H9 (cell line): ENCODE results near the gene LRRC15. TPM values are rescaled to one million over a fixed set of nuclear protein-coding genes. Genes with fewer than 3 reads are reported as not detected.

Experiments used
- DNase-seq: peaks from one replicate; pipeline ENCODE4 v3.0.0-alpha.2; 2017
- H2AFZ ChIP-seq: one replicate; pipeline ENCODE4 v1.6.1; 2013; ENCODE audit warnings: mild to moderate bottlenecking, low read length, control low read depth, moderate library complexity
- H2AK5ac ChIP-seq: 2 replicates; pipeline ENCODE4 v1.6.1; 2013; ENCODE audit warnings: low read length, control low read depth, mixed read lengths; ENCODE audit not compliant: insufficient read length
- H2BK120ac ChIP-seq: one replicate; pipeline ENCODE4 v1.6.1; 2013; ENCODE audit warnings: low read depth, mild to moderate bottlenecking, low read length, control low read depth, inconsistent platforms; ENCODE audit not compliant: poor library complexity, severe bottlenecking
- H2BK12ac ChIP-seq: 2 replicates; pipeline ENCODE4 v1.6.1; 2013; ENCODE audit warnings: low read length, control low read depth, mixed read lengths, low read depth; ENCODE audit not compliant: insufficient read length
- H2BK15ac ChIP-seq: 2 replicates; pipeline ENCODE4 v1.6.1; 2013; ENCODE audit warnings: low read depth, low read length, control low read depth
- H2BK20ac ChIP-seq: one replicate; pipeline ENCODE4 v1.6.1; 2013; ENCODE audit warnings: low read depth, mild to moderate bottlenecking, low read length, control low read depth, inconsistent platforms; ENCODE audit not compliant: poor library complexity, severe bottlenecking
- H2BK5ac ChIP-seq: 2 replicates; pipeline ENCODE4 v1.6.1; 2013; ENCODE audit warnings: low read length, control low read depth, mixed read lengths; ENCODE audit not compliant: insufficient read length
- H3K14ac ChIP-seq: 2 replicates; pipeline ENCODE4 v1.6.1; 2013; ENCODE audit warnings: low read length, control low read depth; ENCODE audit not compliant: insufficient read depth
- H3K18ac ChIP-seq: 2 replicates; pipeline ENCODE4 v1.6.1; 2013; ENCODE audit warnings: low read depth, mild to moderate bottlenecking, mixed read lengths, low read length, control low read depth; ENCODE audit not compliant: insufficient read length
- H3K23ac ChIP-seq: 2 replicates; pipeline ENCODE4 v1.6.1; 2013; ENCODE audit warnings: low read length, control low read depth, mixed read lengths, low read depth; ENCODE audit not compliant: insufficient read length
- H3K23me2 ChIP-seq: 2 replicates; pipeline ENCODE4 v1.6.1; 2013; ENCODE audit warnings: low read depth, mild to moderate bottlenecking, mixed read lengths, low read length, control low read depth; ENCODE audit not compliant: insufficient read length, poor library complexity, severe bottlenecking
- H3K27ac ChIP-seq: 2 replicates; pipeline ENCODE4 v1.5.1; 2013; ENCODE audit warnings: low read length, control low read depth, mixed read lengths, low read depth; ENCODE audit not compliant: insufficient read length
- H3K27me3 ChIP-seq: 2 replicates; pipeline ENCODE4 v1.6.1; 2013; ENCODE audit warnings: low read length, control low read depth, inconsistent platforms; ENCODE audit not compliant: insufficient read depth
- H3K4ac ChIP-seq: 2 replicates; pipeline ENCODE4 v1.6.1; 2013; ENCODE audit warnings: low read depth, mild to moderate bottlenecking, control low read depth, inconsistent platforms, low read length, moderate library complexity
- H3K4me1 ChIP-seq: 2 replicates; pipeline ENCODE4 v1.6.1; 2013; ENCODE audit warnings: low read length, control low read depth, inconsistent platforms; ENCODE audit not compliant: insufficient read depth
- H3K4me2 ChIP-seq: 2 replicates; pipeline ENCODE4 v1.6.1; 2013; ENCODE audit warnings: low read length, control low read depth, mixed read lengths; ENCODE audit not compliant: insufficient read length, insufficient read depth
- H3K56ac ChIP-seq: 2 replicates; pipeline ENCODE4 v1.6.1; 2013; ENCODE audit warnings: low read depth, mild to moderate bottlenecking, mixed read lengths, low read length, control low read depth; ENCODE audit not compliant: insufficient read length
- H3K79me1 ChIP-seq: 2 replicates; pipeline ENCODE4 v1.6.1; 2013; ENCODE audit warnings: low read depth, mild to moderate bottlenecking, moderate library complexity, low read length, control low read depth, inconsistent platforms; ENCODE audit not compliant: insufficient read depth, poor library complexity, severe bottlenecking
- H3K79me2 ChIP-seq: 2 replicates; pipeline ENCODE4 v1.6.1; 2013; ENCODE audit warnings: low read length, control low read depth, inconsistent platforms; ENCODE audit not compliant: insufficient read depth
- H3K9ac ChIP-seq: 2 replicates; pipeline ENCODE4 v1.6.1; 2013; ENCODE audit warnings: low read length, control low read depth, mixed read lengths; ENCODE audit not compliant: insufficient read length; ENCODE audit errors: extremely low read depth
- H3K9me3 ChIP-seq: one replicate; pipeline ENCODE4 v1.6.1; 2013; ENCODE audit warnings: low read depth, low read length, inconsistent platforms; ENCODE audit not compliant: control insufficient read depth
- H3T11ph ChIP-seq: one replicate; pipeline ENCODE4 v1.6.1; 2013; ENCODE audit warnings: mild to moderate bottlenecking, low read length, control low read depth, inconsistent platforms
- H4K20me1 ChIP-seq: one replicate; pipeline ENCODE4 v1.6.1; 2013; ENCODE audit not compliant: control insufficient read depth, insufficient read length, insufficient read depth
- H4K5ac ChIP-seq: 2 replicates; pipeline ENCODE4 v1.6.1; 2013; ENCODE audit warnings: low read depth, mild to moderate bottlenecking, mixed read lengths, low read length, control low read depth; ENCODE audit not compliant: insufficient read length
- H4K8ac ChIP-seq: replicated peaks from 2 replicates; pipeline ENCODE4 v1.6.1; 2013; ENCODE audit warnings: low read length, control low read depth, mixed read lengths, low read depth; ENCODE audit not compliant: insufficient read length
- H4K91ac ChIP-seq: 2 replicates; pipeline ENCODE4 v1.6.1; 2013; ENCODE audit warnings: low read depth, mild to moderate bottlenecking, moderate library complexity, mixed read lengths, low read length, control low read depth; ENCODE audit not compliant: insufficient read length
- H3K27ac Mint-ChIP-seq, 3 experiments: 2 replicates in 2 of 3; 3 replicates in 1 of 3; pipeline ENCODE4 v1.8.0; 2020 to 2021; ENCODE audit warnings: mixed read lengths in 3 of 3, mild to moderate bottlenecking in 1 of 3, moderate library complexity in 1 of 3
- H3K27me3 Mint-ChIP-seq: 2 replicates; pipeline ENCODE4 v1.8.0; 2021; ENCODE audit warnings: low read depth, mild to moderate bottlenecking, moderate library complexity, mixed read lengths
- H3K36me3 Mint-ChIP-seq, 3 experiments: 2 replicates in 2 of 3; 3 replicates in 1 of 3; pipeline ENCODE4 v1.8.0; 2020 to 2021; ENCODE audit warnings: low read depth in 3 of 3, mixed read lengths in 3 of 3; ENCODE audit not compliant: insufficient read depth in 1 of 3
- H3K4me1 Mint-ChIP-seq, 2 experiments: 2 replicates each; pipeline ENCODE4 v1.8.0; 2020; ENCODE audit warnings: mixed read lengths in 2 of 2
- H3K4me3 Mint-ChIP-seq, 2 experiments: 2 replicates in 1 of 2; 3 replicates in 1 of 2; pipeline ENCODE4 v1.8.0; 2020 to 2021; ENCODE audit warnings: mild to moderate bottlenecking in 2 of 2, mixed read lengths in 2 of 2, moderate library complexity in 1 of 2
- H3K9me3 Mint-ChIP-seq, 2 experiments: 2 replicates in 1 of 2; 3 replicates in 1 of 2; pipeline ENCODE4 v1.8.0; 2020; ENCODE audit warnings: mild to moderate bottlenecking in 2 of 2, mixed read lengths in 2 of 2, moderate library complexity in 1 of 2
- CTCF ChIP-seq: fragments of 200-600 bp; sonication (generic); conservative IDR thresholded peaks from 3 replicates; pipeline ENCODE4 v1.8.0; 2021; ENCODE audit warnings: antibody characterized with exemption, mild to moderate bottlenecking
- WGBS: extraction: QIAGEN DNeasy Blood & Tissue Kit; methylation state at CpG from one replicate; pipeline ENCODE4 v1.1.7; 2013; ENCODE audit warnings: missing lambda C conversion rate, low lambda C conversion rate, mixed read lengths; ENCODE audit not compliant: insufficient read length; ENCODE audit errors: extremely low coverage; 5-methylcytosine and 5-hydroxymethylcytosine counted together
- total RNA-seq: library from RNA; stranded (reverse); gene quantifications from 2 replicates; pipeline ENCODE4 v1.2.1, GENCODE V29; 2021

The LRRC15 gene
- total RNA-seq, 1 experiment from 2014 or later, result 0.07 TPM

DNA sequence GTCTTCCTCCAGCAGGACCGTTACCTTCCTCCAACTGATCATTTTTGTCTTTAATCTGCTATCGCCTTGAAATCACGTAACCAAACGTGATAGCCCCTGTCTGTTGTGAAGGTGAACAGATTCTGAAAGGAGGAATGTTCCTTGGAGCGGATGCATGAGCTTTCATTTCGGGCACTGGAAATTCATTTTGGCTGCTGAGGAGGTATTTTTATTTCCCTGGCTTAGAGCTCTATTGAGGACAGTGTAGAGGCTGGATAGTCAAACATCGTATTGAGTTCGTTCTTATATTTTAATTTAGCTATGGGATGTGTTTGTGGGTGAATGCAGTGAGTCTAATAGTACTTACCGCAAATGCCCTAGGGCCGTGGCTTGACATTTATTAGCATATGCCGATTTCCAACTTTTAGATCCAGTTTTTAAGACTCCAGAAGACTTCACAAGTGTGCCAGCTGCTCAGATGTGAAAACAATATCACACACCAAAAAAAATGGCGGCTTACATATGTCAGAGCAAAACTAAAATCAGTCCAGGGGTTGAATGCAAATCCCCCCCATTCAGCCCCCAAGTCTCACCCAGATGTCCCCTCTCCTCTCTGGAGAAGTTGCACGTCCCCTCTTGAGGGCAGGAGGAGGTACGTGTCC lies 40.5 kb downstream of the LRRC15 start:
- H3K4me1 Mint-ChIP-seq, result peaks cover 14 to 24% of the 10 kb centered on the region in 2 experiments
- no peak overlapping the region for H3K4ac ChIP-seq
- H3K4me1 ChIP-seq, result no peaks in the 10 kb centered on the region
- no peaks in the 10 kb centered on the region for H3K79me2 ChIP-seq
- no peak overlapping the region for H3K4me3 Mint-ChIP-seq
- no peak overlapping the region for H2AFZ ChIP-seq
- no peak overlapping the region for H3K56ac ChIP-seq
- H3T11ph ChIP-seq, result no peak overlapping the region
- H4K8ac ChIP-seq, result no peak overlapping the region
- H4K20me1 ChIP-seq, result peaks cover 5% of the 10 kb centered on the region
- no peaks in the 10 kb centered on the region for H3K9me3 ChIP-seq
- no peaks in the 10 kb centered on the region for H3K79me1 ChIP-seq
- DNase-seq, result no peak
- H3K36me3 Mint-ChIP-seq, result no peaks in the 10 kb centered on the region; a peak in 1 of 7 replicates
- H3K9ac ChIP-seq, result no peak overlapping the region
- H3K27ac ChIP-seq, result no peak overlapping the region
- no peak for TF ChIP-seq CTCF
- no peaks in the 10 kb centered on the region; a peak in 1 of 5 replicates for H3K9me3 Mint-ChIP-seq
- no peak overlapping the region for H2BK12ac ChIP-seq
- no peak overlapping the region for H2BK120ac ChIP-seq
- no peak overlapping the region for H2BK15ac ChIP-seq
- no peak overlapping the region for H3K23ac ChIP-seq
- no peak overlapping the region; a peak in 1 of 7 replicates for H3K27ac Mint-ChIP-seq
- H4K5ac ChIP-seq, result no peak overlapping the region
- H3K23me2 ChIP-seq, result peaks cover 5% of the 10 kb centered on the region
- H3K18ac ChIP-seq, result no peak overlapping the region
- WGBS, result no CpG with 5 or more reads among the region's 14 CpGs
- H2BK5ac ChIP-seq, result no peak overlapping the region
- no peak overlapping the region for H3K14ac ChIP-seq
- H3K27me3 Mint-ChIP-seq, result peaks cover 35% of the 10 kb centered on the region
- no peak overlapping the region for H4K91ac ChIP-seq
- H3K4me2 ChIP-seq, result no peak overlapping the region
- H2AK5ac ChIP-seq, result no peak overlapping the region
- H2BK20ac ChIP-seq, result no peak overlapping the region
- peaks cover 11% of the 10 kb centered on the region; the same call in 1 of the 2 replicates for H3K27me3 ChIP-seq
